HG02938 (cell line): ENCODE results near the gene RBM14.
"Not testable (repeated sequence)": the region's sequence is repeated elsewhere in the genome, so short reads cannot be mapped to it uniquely, and the experiment has no call there.

ENCODE experiments used
- ATAC-seq: cut with Tn5 transposase; IDR thresholded peaks from one replicate; pipeline ENCODE4 v1.9.1; 2021; ENCODE audit warnings: mild to moderate bottlenecking, moderate library complexity; ENCODE audit not compliant: unreplicated experiment

The RBM14 gene

DNA sequence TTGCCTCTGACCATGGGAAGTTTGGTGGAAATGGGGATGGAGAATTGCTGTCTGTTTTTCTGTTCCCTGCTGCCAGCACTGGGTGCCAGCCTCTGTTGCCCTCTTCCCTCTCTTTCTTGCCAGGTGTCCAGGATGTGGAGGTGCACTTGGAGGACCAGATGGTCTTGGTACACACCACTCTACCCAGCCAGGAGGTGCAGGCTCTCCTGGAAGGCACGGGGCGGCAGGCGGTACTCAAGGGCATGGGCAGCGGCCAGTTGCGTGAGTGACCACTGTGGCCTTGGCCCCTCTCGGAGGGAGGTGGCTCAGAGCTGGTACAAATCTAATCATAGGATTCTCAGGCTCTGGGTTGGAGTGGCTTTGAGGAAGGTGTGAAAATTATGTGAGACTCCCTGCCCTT, 17.4 kb upstream of the RBM14 start:
- ATAC-seq: no peak

GRCh38 chr11:66600219-66600618, 16.2 kb upstream of the RBM14 start:
- no peak for ATAC-seq

GRCh38 chr11:66600631-66601233, 15.7 kb upstream of the RBM14 start:
- no peak for ATAC-seq

DNA sequence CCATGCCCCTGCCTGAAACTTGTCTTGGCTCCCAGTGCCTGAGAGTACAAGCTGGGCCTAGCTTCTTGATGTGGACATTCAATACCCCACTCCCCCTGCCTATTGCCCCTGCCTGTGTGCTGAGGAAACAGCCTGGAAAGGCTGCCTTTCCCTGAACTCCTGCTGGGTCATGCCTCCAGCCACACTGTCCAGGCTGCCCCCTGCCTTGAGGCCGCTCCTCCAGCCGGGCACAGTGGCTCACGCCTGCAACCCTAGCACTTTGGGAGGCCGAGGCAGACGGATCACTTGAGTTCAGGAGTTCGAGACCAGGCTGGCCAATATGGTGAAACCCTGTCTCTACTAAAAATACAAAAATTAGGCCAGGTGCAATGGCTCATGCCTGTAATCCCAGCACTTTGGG, 13.4 kb upstream of the RBM14 start:
- ATAC-seq: no peak

GRCh38 chr11:66604155-66604554, 12.3 kb upstream of the RBM14 start:
- no peak for ATAC-seq

DNA sequence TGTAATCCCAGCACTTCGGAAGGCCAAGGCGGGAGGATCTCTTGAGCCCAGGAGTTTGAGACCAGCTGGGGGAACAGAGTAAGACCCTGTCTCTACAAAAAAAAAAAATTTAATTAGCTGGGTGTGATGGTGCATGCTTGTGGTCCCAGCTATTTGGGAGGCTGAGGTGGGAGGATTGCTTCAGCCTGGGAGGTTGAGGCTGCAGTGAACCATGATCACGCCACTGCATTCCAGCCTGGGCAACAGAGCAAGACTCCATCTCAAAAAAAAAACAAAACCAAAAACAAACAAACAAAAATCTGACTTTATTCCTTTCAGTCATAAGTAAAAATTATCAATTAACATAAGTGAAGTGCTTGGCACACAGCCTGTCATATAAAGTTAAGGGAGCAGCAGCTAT, 9.8 kb upstream of the RBM14 start:
- ATAC-seq: not testable (repeated sequence)

- no peak for ATAC-seq
Measured at GRCh38 chr11:66607126-66607834, 9.2 kb upstream of the RBM14 start.

DNA sequence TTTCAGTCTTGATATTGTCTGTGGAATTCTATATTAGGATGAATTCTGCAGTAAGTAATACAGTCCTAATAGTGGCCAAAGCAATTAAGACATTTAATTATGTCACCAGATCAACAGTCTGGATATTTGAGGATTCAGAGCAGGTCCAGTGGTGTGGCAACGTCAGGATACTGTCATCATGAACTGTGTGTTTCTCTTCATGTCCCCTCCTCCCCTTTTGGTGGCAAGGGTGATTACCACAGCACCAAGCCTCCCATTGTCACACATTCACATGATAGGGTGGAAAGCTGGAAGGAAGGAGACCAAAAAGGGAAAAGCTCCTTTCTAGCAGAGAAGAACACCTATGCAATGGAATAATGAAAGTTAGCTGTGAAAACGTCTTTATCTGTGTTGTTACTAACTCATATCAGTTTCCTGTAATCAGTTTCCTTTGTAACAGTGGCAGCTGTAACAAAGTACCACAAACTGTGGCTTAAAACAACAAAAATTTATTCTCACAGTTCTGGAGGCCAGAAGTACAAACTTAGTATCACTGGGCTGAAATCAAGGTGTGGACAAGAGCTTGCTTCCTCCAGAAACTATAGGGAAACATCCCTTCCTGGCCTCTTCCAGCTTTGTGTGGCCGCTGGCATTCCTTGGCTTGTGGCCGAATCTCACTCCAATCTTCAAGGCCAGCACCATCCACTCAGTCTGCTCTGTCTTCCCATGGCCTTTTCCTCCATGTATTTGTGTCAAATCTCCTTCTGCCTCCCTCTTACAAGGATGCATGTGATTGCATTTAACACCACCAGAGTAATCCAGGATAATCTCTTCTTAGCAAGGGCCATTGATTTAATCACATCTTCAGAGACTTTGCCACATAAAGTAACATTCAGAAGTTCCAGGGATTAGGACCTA, 6.5 kb upstream of the RBM14 start:
- ATAC-seq: no peak

DNA sequence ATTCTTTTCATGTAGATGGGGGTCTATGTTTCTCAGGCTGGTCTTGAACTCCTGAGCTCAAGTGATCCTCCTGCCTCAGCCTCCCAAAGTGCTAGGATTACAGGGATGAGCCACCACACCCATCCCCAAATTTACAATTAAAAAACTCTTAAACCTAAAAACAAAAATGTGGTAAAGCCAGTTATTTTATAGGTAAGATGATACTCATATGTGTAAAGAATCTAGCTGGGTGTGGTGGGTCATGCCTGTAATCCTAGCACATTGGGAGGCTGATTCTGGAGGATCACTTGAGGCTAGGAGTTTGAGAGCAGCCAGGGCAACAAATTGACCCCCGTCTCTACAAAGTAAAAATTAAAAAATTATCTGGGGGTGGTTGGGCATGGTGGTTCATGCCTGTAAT, 4.0 kb upstream of the RBM14 start:
- ATAC-seq: no peak

DNA sequence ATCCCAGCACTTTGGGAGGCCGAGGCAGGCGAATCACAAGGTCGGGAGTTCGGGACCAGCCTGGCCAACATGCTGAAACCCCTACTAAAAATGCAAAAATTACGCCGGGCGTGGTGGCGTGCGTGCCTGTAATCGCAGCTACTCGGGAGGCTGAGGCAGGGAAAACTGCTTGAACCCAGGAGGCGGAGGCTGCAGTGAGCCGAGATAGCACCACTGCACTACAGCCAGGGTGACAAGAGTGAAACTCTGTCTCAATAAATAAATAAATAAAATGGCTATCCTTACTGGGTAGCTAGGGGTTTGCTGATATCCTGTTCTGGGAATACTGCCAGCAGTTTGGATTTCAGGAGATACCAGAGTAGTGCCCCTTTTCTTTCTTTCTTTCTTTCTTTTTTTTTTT, 2.4 kb upstream of the RBM14 start:
- ATAC-seq: no peak

- no peak for ATAC-seq
Measured at GRCh38 chr11:66617155-66617834, 865 bp downstream of the RBM14 start.

- ATAC-seq: no peak
Measured at GRCh38 chr11:66619080-66619554, 2.7 kb downstream of the RBM14 start.

DNA sequence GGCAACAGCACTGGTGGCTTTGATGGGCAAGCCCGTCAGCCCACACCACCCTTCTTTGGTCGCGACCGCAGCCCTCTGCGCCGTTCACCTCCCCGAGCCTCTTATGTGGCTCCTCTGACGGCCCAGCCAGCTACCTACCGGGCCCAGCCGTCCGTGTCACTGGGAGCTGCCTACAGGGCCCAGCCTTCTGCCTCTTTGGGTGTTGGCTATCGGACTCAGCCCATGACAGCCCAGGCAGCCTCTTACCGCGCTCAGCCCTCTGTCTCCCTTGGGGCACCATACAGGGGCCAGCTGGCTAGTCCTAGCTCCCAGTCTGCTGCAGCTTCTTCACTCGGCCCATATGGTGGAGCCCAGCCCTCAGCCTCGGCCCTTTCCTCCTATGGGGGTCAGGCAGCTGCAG, 8.0 kb downstream of the RBM14 start:
- ATAC-seq: no peak

- no peak for ATAC-seq
Measured at GRCh38 chr11:66625041-66625751, 8.8 kb downstream of the RBM14 start.

DNA sequence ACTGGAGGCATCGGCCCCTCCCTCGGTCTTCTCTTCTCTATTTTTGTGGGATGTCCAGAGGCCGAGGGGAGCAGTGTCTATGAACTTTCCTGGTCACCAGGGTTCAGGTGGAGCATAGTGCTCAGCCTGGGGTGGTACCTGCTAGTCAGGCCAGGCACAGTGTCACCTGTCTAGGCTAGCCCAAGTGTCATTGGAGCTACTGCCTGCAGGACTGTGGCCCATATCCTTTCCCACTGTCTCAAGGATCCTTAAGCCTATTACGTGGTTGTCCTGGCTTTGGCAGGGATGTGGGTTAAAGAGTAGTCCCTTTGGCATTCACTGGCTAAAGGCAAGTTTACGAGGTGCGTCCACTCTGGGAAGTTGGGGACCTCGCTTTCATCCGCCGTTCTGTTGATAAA, 9.3 kb downstream of the RBM14 start:
- no peak for ATAC-seq

DNA sequence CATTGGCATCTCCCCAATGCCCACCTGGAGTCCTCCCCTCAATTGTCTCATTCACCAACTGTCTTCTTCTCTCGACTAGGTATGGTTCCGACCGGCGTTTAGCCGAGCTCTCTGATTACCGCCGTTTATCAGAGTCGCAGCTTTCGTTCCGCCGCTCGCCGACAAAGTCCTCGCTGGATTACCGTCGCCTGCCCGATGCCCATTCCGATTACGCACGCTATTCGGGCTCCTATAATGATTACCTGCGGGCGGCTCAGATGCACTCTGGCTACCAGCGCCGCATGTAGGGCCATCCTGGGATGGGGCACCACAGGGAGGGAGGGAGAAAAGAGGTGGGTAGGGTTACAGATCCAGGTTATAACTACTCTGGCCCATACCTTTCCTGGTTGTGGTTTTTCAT, 10.0 kb downstream of the RBM14 start:
- no peak for ATAC-seq

DNA sequence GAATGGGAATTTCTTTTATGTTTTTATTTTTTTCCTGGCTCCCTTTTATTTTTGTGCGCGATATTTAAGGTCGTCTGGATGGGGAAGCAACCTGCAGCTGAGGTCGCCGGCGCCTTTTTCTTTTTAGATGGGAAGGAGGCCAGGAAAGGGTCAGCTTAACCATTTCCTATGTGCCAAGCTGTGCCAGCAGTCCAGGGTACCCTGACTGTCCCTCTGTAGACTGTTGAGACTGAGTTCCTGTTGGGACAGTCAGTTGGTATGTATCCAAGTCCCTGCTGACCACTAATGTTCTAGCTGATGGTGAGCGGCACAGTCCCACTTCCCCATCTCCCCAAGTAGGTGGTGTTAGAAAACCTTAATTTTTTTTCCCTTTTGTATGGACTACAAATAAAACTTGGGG, 10.5 kb downstream of the RBM14 start:
- no peak for ATAC-seq

DNA sequence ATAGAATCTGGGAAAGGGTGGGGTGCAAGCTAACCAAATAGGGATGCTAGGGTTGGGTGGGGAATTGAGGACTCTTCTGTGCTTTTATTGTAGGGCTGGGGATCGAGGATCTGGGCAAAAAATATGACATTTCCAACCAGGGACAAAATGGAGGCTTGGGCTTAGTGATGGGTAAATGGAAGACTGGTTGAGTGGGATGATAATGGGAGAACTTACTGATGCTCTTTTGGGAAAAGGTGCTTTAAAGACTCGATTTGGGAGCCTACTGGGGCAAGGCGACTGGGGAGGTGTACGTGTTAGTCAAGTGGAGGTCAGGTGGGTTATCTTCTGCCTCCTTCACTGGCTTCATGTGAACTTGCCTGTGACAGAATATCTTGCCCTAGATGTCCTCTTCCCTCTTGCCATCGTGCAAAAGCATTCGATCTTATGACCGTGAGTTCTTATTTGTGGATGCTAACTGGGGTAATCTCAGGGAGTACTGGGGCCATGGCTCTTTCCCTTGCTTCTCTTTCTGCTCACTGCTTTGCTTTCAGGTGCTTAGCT, 11.7 kb downstream of the RBM14 start:
- ATAC-seq: no peak

- no peak for ATAC-seq
Measured at GRCh38 chr11:66629356-66629755, 12.9 kb downstream of the RBM14 start.

DNA sequence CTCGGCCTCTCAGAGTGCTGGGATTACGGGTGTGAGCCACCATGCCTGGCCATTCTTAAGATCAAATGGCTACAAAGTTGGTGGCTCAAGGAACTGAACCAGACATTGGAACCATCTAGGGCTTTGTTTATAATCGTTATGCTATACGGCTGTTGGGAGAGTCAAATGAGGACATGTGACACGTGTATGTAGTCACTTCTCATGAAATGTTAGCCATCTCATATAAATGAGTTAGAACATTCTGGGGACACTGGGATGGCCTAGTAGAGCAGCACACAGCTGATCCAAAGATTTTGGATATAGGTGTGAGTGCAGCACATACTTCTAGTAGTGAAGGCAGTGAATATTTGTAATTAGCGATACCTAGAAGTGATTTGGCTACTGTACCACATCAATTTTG, 15.5 kb downstream of the RBM14 start:
- no peak for ATAC-seq
